Right atrium auricular region (tissue), 2 donors: Measurements from ENCODE around the gene MT4. TPM values are rescaled to one million over a fixed set of nuclear protein-coding genes. Genes with fewer than 3 reads are reported as not detected.

Experiments
- DNase-seq: peaks from one replicate; pipeline ENCODE4 v3.0.0-alpha.2; 2019; ENCODE audit warnings: low spot score
- H3K27ac ChIP-seq, 2 donors: fragments of 200-600 bp; sonication (generic); 1 replicate in 1 of 2; 2 replicates in 1 of 2; pipeline ENCODE4 v1.5.1; 2016 to 2019
- H3K27me3 ChIP-seq, 2 donors: fragments of 200-600 bp; sonication (generic); one replicate each; pipeline versions ENCODE4 v1.5.1 to v1.6.0; 2017 to 2019
- H3K36me3 ChIP-seq: fragments of 200-600 bp; sonication (generic); one replicate; pipeline ENCODE4 v1.5.1; 2016
- H3K4me1 ChIP-seq, 2 donors: fragments of 200-600 bp; sonication (generic); one replicate each; pipeline versions ENCODE4 v1.5.1 to v1.6.0; 2017 to 2019
- H3K4me3 ChIP-seq, 2 donors: fragments of 200-600 bp; sonication (generic); 1 replicate in 1 of 2; 2 replicates in 1 of 2; pipeline ENCODE4 v1.5.1; 2017 to 2019; ENCODE audit warnings: mild to moderate bottlenecking in 1 of 2, moderate library complexity in 1 of 2
- H3K9me3 ChIP-seq, 2 donors: fragments of 200-600 bp; sonication (generic); one replicate each; pipeline ENCODE4 v1.5.1; 2019
- total RNA-seq, 2 donors: library from RNA; depleted of rRNA; stranded (reverse); fragments of >200 nt; gene quantifications; one replicate each; pipeline ENCODE4 v1.1.0, GENCODE V29; 2016
- TF ChIP-seq, protein P1 (sequence below), 2 donors: fragments of 200-600 bp; sonication (generic); IDR thresholded peaks; one replicate each; pipeline ENCODE4 v1.5.1; 2019; ENCODE audit warnings: antibody characterized with exemption in 2 of 2

MT4 gene
- total RNA-seq, 2 donors from 2014 or later: not detected

GRCh38 chr16:56589141-56590039 is 24.5 kb downstream of the MT4 start, which contains the start of gene MT3:
Gene MT3, plus strand, starts transcription at chr16:56589528. Its CDS starts 63 bp downstream, at chr16:56589591.
- Histone ChIP-seq H3K27me3 (no peaks in the 10 kb centered on the region), H3K27ac (no peak within 1 kb of the TSS), H3K4me1 (peaks cover 0 to 21% of the 10 kb centered on the region in 2 donors), H3K36me3 (no peaks in the 10 kb centered on the region), H3K9me3 (no peaks in the 10 kb centered on the region), H3K4me3 (peak within 1 kb of the TSS; percentile 42 to 52)
- DNase-seq: no peak
- TF ChIP-seq, protein P1, sequence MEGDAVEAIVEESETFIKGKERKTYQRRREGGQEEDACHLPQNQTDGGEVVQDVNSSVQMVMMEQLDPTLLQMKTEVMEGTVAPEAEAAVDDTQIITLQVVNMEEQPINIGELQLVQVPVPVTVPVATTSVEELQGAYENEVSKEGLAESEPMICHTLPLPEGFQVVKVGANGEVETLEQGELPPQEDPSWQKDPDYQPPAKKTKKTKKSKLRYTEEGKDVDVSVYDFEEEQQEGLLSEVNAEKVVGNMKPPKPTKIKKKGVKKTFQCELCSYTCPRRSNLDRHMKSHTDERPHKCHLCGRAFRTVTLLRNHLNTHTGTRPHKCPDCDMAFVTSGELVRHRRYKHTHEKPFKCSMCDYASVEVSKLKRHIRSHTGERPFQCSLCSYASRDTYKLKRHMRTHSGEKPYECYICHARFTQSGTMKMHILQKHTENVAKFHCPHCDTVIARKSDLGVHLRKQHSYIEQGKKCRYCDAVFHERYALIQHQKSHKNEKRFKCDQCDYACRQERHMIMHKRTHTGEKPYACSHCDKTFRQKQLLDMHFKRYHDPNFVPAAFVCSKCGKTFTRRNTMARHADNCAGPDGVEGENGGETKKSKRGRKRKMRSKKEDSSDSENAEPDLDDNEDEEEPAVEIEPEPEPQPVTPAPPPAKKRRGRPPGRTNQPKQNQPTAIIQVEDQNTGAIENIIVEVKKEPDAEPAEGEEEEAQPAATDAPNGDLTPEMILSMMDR (IDR thresholded peaks at IDR 0.05): no peak

DNA sequence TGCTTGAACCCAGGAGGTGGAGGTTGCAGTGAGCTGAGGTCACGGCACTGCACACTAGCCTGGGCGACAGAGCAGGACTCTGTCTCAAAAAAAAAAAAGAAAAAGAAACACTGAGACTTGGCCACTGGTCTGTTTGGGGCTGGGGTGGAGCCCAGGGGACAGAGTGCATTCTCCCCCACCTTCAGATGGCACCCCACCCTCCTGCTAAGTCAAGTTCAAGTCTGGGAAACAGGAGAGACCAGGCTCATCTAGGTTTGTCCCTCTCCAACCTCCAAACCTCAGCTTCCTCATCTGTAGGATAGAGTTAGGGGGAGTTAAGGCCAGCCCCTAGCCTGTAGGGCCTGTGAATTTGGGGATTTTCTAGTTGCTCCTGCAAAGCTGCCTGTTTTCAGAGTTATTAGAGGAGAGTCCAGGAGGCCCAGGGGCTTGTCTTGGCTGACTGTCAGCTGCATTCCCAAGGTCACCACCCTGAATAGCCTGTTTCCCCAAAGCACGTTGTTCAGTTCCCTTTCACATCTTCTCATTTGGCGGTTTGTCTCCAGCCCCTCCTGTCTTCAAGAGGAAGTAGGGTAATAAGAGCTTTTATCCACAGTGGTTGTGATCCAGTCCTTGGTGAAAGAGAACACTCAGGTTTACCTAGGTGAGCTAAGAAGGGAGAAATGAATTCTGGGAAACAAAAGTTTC is 26.6 kb downstream of the MT4 start:
- TF ChIP-seq, protein P1 (IDR thresholded peaks at IDR 0.05): no peak
- H3K36me3 ChIP-seq: no peaks in the 10 kb centered on the region
- H3K9me3 ChIP-seq: no peaks in the 10 kb centered on the region
- DNase-seq: no peak
- no peak overlapping the region for H3K27ac ChIP-seq
- H3K27me3 ChIP-seq: no peaks in the 10 kb centered on the region
- H3K4me3 ChIP-seq: no peak overlapping the region
- peaks cover 0 to 21% of the 10 kb centered on the region in 2 donors for H3K4me1 ChIP-seq

DNA sequence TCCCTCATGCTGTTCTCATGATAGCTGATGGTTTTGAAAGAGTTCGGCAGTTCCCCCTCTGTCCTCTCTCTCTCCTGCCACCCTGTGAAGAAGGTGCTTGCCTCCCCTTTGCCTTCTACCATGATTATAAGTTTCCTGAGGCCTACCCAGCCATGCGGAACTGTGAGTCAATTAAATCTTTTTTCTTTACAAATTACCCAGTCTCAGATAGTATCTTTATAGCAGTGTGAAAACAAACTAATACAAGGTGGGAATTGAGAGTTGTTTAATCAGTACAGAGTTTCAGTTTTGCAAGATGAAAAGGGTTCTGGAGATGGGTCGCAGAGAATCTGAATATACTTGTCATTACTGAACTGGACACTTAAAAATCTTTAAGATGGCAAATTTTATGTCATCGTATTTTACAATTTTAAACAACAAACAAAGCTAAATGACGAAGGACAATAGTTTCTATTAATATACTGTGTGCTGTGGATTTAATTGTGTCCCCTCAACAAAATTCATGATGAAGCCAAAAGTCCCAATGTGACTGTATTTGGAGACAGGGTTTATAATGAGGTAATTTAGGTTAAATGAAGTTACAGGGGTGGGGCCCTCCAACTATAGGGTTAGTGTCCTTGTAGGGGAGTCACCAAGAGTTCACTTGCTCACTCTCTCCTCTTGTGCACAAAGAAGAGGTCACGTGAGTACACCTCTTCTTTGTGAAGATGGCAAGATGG is 28.9 kb downstream of the MT4 start:
- no peak overlapping the region for H3K27ac ChIP-seq
- no peaks in the 10 kb centered on the region for H3K27me3 ChIP-seq
- H3K9me3 ChIP-seq: no peaks in the 10 kb centered on the region
- H3K36me3 ChIP-seq: no peaks in the 10 kb centered on the region
- TF ChIP-seq, protein P1 (IDR thresholded peaks at IDR 0.05): no peak
- DNase-seq: no peak
- no peak overlapping the region for H3K4me3 ChIP-seq
- peaks cover 0 to 21% of the 10 kb centered on the region in 2 donors for H3K4me1 ChIP-seq

DNA sequence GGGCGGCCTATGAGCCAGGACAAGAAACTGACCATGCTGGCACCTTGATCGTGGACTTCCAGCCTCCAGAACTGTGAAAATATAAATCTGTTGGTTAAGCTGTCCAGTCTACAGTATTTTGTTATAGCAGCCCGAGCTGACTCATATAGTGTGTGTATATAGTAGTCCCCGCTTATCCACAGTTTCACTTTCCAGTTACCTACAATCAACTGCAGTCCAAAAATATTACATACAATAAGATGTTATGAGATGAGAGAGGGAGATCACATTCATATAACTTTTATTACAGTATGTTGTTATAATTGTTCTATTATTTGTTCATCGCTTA is 29.4 kb downstream of the MT4 start:
- no peak overlapping the region for H3K27ac ChIP-seq
- peaks cover 0 to 16% of the 10 kb centered on the region in 2 donors for H3K4me1 ChIP-seq
- no peak for DNase-seq
- H3K36me3 ChIP-seq: no peaks in the 10 kb centered on the region
- H3K4me3 ChIP-seq: no peak overlapping the region
- TF ChIP-seq, protein P1 (IDR thresholded peaks at IDR 0.05): no peak
- no peaks in the 10 kb centered on the region for H3K9me3 ChIP-seq
- H3K27me3 ChIP-seq: no peaks in the 10 kb centered on the region

GRCh38 chr16:56600398-56600999 is 35.6 kb downstream of the MT4 start:
- TF ChIP-seq, protein P1 (IDR thresholded peaks at IDR 0.05): peak; percentile 27 to 69
- DNase-seq: no peak
- Histone ChIP-seq H3K9me3 (no peaks in the 10 kb centered on the region), H3K27ac (no peak overlapping the region), H3K36me3 (no peaks in the 10 kb centered on the region), H3K4me1 (peaks cover 0 to under 1% of the 10 kb centered on the region in 2 donors), H3K4me3 (no peak overlapping the region), H3K27me3 (no peaks in the 10 kb centered on the region)
